ENCODE measurements around the gene EHMT1.

The EHMT1 gene

DNA sequence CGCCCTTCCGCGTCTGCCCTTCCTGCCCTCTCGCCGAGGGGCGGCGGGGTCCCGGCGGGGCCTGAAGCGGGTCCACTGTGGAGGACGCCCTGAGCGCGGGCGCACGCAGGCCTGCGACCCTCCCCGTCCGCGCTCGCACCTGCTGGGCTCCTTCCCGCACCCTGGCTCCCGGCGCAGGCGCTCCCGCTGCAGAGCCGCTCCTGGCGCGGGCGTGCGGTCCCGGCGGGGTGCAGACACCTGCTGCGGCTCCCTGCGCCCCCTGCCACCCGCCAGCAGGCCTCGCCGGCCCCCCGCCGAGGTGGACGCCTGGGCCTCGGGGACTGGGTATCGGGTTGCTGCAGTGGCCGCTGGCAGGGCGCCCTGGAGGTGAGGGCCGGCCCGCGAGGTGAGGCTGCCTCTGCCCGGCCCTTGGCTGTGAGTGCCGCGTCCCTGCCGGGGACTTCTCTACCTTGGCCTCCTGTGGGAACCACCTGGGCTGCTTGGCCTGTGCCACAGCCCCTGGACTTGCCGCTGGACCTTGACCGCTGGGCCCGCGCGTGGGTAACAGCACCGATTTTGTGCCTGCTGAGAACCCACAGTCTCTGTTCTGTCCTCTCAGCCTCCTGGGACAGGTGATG is 12.7 kb upstream of the EHMT1 start:
- Histone ChIP-seq H3K36me3 (ENCODE audit: control insufficient read depth in 2 of 2, insufficient read depth in 2 of 2, low read length in 2 of 2) (no peaks in the 10 kb centered on the region), H3K9me3 (ENCODE audit: control insufficient read depth in 2 of 2, low read length in 2 of 2) (no peaks in the 10 kb centered on the region), H3K27ac (ENCODE audit: low read depth in 2 of 2, low read length in 2 of 2) (peak overlapping the region; percentile 95 to 97), H3K9ac (ENCODE audit: low read depth in 1 of 2, low read length in 2 of 2) (peak overlapping the region; percentile 68 to 94), H3K27me3 (ENCODE audit: control insufficient read depth in 2 of 2, insufficient read depth in 2 of 2, low read length in 2 of 2) (no peaks in the 10 kb centered on the region), H3K4me1 (ENCODE audit: control insufficient read depth in 2 of 2, insufficient read depth in 2 of 2, low read length in 2 of 2) (peaks cover 19 to 23% of the 10 kb centered on the region in 2 donors), H3K4me3 (ENCODE audit: low read length in 2 of 2) (peak overlapping the region; percentile 65 to 86)

DNA sequence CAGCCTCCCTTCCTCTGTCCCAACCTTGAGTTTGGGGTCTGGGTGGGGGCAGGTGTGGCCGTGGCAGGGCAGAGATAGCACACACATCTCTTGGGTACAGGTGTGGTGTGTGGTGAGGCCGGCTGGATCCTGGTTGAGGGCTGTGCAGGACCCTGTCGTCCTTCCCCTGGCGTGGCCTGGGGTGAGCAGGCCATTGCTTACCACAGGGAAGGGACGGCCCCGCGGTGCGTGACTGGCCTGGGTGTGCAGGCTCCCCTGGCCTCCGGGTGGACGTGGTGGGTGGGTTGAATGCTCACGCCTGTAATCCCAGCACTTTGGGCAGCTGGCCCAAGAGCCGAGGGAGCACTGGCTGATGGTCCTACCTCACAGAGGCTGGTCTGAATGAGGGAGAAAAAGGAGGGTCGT is 12.1 kb upstream of the EHMT1 start:
- H3K9ac ChIP-seq (ENCODE audit: low read depth in 1 of 2, low read length in 2 of 2), result peak overlapping the region; percentile 68 to 94
- H3K27ac ChIP-seq (ENCODE audit: low read depth in 2 of 2, low read length in 2 of 2), result peak overlapping the region; percentile 95 to 97
- H3K27me3 ChIP-seq (ENCODE audit: control insufficient read depth in 2 of 2, insufficient read depth in 2 of 2, low read length in 2 of 2), result no peaks in the 10 kb centered on the region
- peaks cover 25 to 29% of the 10 kb centered on the region in 2 donors for H3K4me1 ChIP-seq (ENCODE audit: control insufficient read depth in 2 of 2, insufficient read depth in 2 of 2, low read length in 2 of 2)
- peak overlapping the region; percentile 65 to 86 for H3K4me3 ChIP-seq (ENCODE audit: low read length in 2 of 2)
- no peaks in the 10 kb centered on the region for H3K9me3 ChIP-seq (ENCODE audit: control insufficient read depth in 2 of 2, low read length in 2 of 2)
- H3K36me3 ChIP-seq (ENCODE audit: control insufficient read depth in 2 of 2, insufficient read depth in 2 of 2, low read length in 2 of 2), result no peaks in the 10 kb centered on the region

DNA sequence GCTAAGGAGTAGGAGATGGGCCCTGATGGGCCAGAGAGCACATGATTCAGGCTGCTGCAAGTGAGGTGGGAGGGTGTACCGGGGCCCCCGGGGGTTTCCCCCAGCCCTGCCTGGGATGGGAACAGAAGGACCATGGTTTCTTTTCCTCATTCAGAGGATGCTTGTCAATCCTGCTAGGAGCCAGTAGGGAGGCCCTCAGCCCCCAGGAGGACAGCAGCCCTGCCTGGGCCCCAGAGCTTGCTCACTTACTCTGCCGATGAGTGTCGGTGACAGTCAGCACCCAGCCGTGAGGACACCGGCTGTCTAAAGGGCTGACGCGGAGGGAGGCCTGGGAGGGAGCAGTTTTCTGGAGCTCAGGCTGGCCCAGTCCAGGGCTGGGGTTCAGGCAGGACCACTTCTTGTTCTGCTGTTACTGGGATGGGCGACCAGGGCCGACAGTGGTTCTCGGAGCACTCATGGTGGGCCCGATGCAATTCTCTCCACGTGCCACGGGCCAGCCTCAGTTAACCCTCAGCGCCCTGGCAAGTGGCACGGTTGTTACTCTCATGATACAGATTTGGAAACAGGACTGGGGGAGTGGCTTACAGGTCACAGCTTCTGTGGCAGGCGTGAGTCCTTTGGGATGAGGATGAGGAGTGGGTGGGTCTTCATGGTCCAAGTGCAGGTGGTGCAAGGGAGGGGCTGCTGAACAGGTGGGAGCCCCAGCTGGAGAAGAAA is 11.5 kb upstream of the EHMT1 start:
- Histone ChIP-seq H3K9me3 (ENCODE audit: control insufficient read depth in 2 of 2, low read length in 2 of 2) (no peaks in the 10 kb centered on the region), H3K27me3 (ENCODE audit: control insufficient read depth in 2 of 2, insufficient read depth in 2 of 2, low read length in 2 of 2) (no peaks in the 10 kb centered on the region), H3K4me3 (ENCODE audit: low read length in 2 of 2) (peak overlapping the region; percentile 65 to 86), H3K27ac (ENCODE audit: low read depth in 2 of 2, low read length in 2 of 2) (peak overlapping the region; percentile 95 to 97), H3K36me3 (ENCODE audit: control insufficient read depth in 2 of 2, insufficient read depth in 2 of 2, low read length in 2 of 2) (no peaks in the 10 kb centered on the region), H3K4me1 (ENCODE audit: control insufficient read depth in 2 of 2, insufficient read depth in 2 of 2, low read length in 2 of 2) (peaks cover 31 to 35% of the 10 kb centered on the region in 2 donors), H3K9ac (ENCODE audit: low read depth in 1 of 2, low read length in 2 of 2) (peak overlapping the region; percentile 68 to 94)

DNA sequence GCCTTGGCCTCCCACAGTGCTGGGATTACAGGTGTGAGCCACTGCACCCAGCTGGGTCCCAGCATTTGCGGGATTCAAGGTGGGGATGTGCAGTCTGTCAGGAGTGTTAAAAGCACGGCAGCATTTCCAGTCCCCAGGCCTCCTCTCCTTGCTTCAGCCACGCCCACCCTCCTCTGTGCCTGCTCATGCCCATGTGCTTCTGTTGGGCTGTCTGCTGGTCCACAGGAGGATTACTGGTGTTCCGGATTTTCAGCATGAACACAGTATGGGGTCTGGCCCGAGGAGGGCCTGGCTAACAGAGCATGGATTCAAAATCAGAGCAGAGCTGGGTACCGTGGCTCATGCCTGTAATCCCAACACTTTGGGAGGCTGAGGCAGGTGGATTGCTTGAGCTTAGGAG is 7.9 kb upstream of the EHMT1 start:
- H3K4me3 ChIP-seq (ENCODE audit: low read length in 2 of 2), result peak overlapping the region; percentile 42 to 50
- peaks cover 17 to 21% of the 10 kb centered on the region in 2 donors for H3K36me3 ChIP-seq (ENCODE audit: control insufficient read depth in 2 of 2, insufficient read depth in 2 of 2, low read length in 2 of 2)
- no peaks in the 10 kb centered on the region for H3K9me3 ChIP-seq (ENCODE audit: control insufficient read depth in 2 of 2, low read length in 2 of 2)
- H3K4me1 ChIP-seq (ENCODE audit: control insufficient read depth in 2 of 2, insufficient read depth in 2 of 2, low read length in 2 of 2), result peaks cover 44 to 45% of the 10 kb centered on the region in 2 donors
- no peaks in the 10 kb centered on the region for H3K27me3 ChIP-seq (ENCODE audit: control insufficient read depth in 2 of 2, insufficient read depth in 2 of 2, low read length in 2 of 2)
- peak overlapping the region; percentile 97 to 98 for H3K27ac ChIP-seq (ENCODE audit: low read depth in 2 of 2, low read length in 2 of 2)
- H3K9ac ChIP-seq (ENCODE audit: low read depth in 1 of 2, low read length in 2 of 2), result peak overlapping the region in 1 of 2 donors; percentile 83

DNA sequence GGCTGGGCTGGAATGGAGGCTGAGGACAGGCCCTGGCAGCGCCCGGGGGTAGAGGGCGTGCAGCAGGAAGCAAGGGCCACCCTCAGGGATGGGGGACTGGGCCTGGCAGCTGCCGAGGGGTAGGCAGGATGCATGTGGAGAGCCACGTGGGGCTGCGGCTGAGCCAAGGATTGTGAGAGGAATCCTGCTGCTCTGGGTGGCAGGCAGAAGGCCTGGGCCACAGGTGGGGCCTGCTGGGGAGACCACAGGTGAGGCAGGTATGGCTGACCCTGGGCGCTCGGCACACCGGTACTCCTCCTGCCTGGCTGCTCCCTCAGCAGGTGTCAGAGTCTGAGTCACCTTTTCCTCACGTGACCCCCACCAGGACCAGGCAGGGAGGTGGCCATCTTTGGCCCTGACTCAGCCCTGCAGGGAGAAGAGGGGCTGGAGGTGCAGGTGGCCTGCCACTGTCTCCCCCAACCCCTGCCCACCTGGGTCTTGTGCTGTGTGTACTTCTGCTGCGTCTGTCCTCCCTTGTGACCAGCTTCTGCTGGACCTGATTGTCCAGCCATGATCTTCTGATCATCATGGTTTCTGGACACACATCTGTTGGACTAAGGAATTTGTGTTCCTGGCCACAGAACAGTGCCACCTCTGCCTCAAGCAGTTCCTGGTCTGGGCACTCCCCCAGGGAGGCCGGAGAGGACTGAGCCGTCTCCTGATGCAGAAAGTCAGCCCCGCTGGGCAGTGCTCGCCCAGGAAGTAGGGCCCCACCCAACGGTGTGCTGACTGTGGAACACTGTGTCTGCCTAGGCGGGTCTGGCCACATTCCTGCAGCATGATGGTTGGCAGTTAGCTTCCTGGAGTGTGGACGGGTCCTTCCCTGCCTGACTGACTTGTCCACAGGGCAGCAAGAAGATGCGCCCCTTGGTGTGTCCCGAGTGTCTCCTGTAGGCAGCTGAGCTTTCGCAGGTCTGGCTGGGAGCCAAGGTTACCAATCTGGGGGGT is 6.9 kb upstream of the EHMT1 start:
- H3K9me3 ChIP-seq (ENCODE audit: control insufficient read depth in 2 of 2, low read length in 2 of 2), result no peaks in the 10 kb centered on the region
- H3K4me1 ChIP-seq (ENCODE audit: control insufficient read depth in 2 of 2, insufficient read depth in 2 of 2, low read length in 2 of 2), result peaks cover 37 to 39% of the 10 kb centered on the region in 2 donors
- H3K27me3 ChIP-seq (ENCODE audit: control insufficient read depth in 2 of 2, insufficient read depth in 2 of 2, low read length in 2 of 2), result no peaks in the 10 kb centered on the region
- peak overlapping the region; percentile 97 to 98 for H3K27ac ChIP-seq (ENCODE audit: low read depth in 2 of 2, low read length in 2 of 2)
- H3K9ac ChIP-seq (ENCODE audit: low read depth in 1 of 2, low read length in 2 of 2), result peak overlapping the region; percentile 78 to 83
- H3K4me3 ChIP-seq (ENCODE audit: low read length in 2 of 2), result peak overlapping the region; percentile 42 to 50
- H3K36me3 ChIP-seq (ENCODE audit: control insufficient read depth in 2 of 2, insufficient read depth in 2 of 2, low read length in 2 of 2), result peaks cover 21% of the 10 kb centered on the region in 2 donors

DNA sequence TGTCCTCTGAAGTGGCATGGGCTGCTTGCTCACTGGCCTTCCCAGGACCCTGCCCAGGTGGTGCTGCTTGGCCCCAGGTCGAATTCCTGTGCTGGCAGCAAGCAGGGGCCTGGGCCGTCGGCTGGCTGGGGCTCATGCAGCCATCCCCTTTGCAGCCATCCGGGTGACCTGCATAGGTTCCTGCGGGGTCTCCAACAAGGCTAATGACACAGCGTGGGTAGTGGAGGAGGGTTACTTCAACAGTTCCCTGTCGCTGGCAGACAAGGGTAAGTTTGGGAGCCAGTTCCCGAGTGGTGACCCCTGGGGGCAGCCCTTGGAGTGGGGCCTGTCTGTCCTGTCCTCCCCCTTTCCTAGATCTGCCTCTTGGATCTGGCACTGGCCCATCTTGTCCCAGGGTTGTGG is 6.1 kb upstream of the EHMT1 start:
- Histone ChIP-seq H3K27me3 (ENCODE audit: control insufficient read depth in 2 of 2, insufficient read depth in 2 of 2, low read length in 2 of 2) (no peaks in the 10 kb centered on the region), H3K27ac (ENCODE audit: low read depth in 2 of 2, low read length in 2 of 2) (peak overlapping the region; percentile 97 to 98), H3K9ac (ENCODE audit: low read depth in 1 of 2, low read length in 2 of 2) (peak overlapping the region; percentile 74 to 83), H3K4me3 (ENCODE audit: low read length in 2 of 2) (peak overlapping the region in 1 of 2 donors; percentile 50), H3K4me1 (ENCODE audit: control insufficient read depth in 2 of 2, insufficient read depth in 2 of 2, low read length in 2 of 2) (peaks cover 35 to 36% of the 10 kb centered on the region in 2 donors), H3K36me3 (ENCODE audit: control insufficient read depth in 2 of 2, insufficient read depth in 2 of 2, low read length in 2 of 2) (peaks cover 21% of the 10 kb centered on the region in 2 donors), H3K9me3 (ENCODE audit: control insufficient read depth in 2 of 2, low read length in 2 of 2) (no peaks in the 10 kb centered on the region)

DNA sequence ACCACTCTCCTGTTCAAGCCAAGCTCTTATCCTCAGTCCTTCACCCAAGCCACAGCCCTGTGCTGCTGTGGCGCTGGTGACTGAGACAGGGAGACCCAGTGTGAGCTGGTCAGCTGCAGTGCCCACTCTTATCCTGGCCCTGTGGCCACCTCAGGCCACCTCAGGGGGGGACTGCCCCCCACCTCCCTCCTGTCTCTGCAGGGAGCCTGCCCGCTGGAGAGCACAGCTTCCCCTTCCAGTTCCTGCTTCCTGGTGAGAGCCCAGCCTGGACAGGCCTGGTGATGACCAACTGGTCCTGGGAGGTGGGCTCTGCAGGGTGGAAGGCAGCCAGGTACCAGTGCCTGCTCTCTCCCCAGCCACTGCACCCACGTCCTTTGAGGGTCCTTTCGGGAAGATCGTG is 5.5 kb upstream of the EHMT1 start:
- peak overlapping the region; percentile 97 to 98 for H3K27ac ChIP-seq (ENCODE audit: low read depth in 2 of 2, low read length in 2 of 2)
- H3K4me1 ChIP-seq (ENCODE audit: control insufficient read depth in 2 of 2, insufficient read depth in 2 of 2, low read length in 2 of 2), result peaks cover 38 to 39% of the 10 kb centered on the region in 2 donors
- H3K9me3 ChIP-seq (ENCODE audit: control insufficient read depth in 2 of 2, low read length in 2 of 2), result no peaks in the 10 kb centered on the region
- H3K36me3 ChIP-seq (ENCODE audit: control insufficient read depth in 2 of 2, insufficient read depth in 2 of 2, low read length in 2 of 2), result peaks cover 21% of the 10 kb centered on the region in 2 donors
- H3K27me3 ChIP-seq (ENCODE audit: control insufficient read depth in 2 of 2, insufficient read depth in 2 of 2, low read length in 2 of 2), result no peaks in the 10 kb centered on the region
- no peak overlapping the region for H3K4me3 ChIP-seq (ENCODE audit: low read length in 2 of 2)
- peak overlapping the region; percentile 74 to 83 for H3K9ac ChIP-seq (ENCODE audit: low read depth in 1 of 2, low read length in 2 of 2)

DNA sequence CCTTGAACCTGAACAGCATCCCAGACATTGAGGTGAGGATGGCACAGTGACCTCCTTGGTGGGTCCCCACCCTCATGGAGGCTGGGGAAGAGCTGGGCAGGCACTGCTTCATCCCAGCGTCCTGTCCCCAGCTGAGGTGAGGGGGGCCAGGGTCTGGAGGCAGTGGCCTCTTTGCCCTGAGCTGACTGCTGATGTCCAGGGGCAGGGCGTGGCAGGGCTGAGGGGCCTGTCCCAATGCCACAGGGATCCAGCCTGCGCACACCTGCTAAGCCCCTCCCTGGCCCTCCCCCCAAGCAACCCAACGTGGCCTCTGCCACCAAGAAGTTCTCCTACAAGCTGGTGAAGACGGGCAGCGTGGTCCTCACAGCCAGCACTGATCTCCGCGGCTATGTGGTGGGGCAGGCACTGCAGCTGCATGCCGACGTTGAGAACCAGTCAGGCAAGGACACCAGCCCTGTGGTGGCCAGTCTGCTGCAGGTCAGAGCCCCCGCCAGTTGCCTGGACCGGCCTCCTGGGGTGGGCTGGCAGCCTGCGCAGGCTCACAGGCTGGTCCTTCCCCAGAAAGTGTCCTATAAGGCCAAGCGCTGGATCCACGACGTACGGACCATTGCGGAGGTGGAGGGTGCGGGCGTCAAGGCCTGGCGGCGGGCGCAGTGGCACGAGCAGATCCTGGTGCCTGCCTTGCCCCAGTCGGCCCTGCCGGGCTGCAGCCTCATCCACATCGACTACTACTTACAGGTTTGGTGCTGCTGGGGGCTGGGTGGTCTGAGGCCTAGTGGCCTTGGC is 4.9 kb upstream of the EHMT1 start:
- Histone ChIP-seq H3K9me3 (ENCODE audit: control insufficient read depth in 2 of 2, low read length in 2 of 2) (no peaks in the 10 kb centered on the region), H3K4me1 (ENCODE audit: control insufficient read depth in 2 of 2, insufficient read depth in 2 of 2, low read length in 2 of 2) (peaks cover 36 to 39% of the 10 kb centered on the region in 2 donors), H3K27ac (ENCODE audit: low read depth in 2 of 2, low read length in 2 of 2) (peak overlapping the region; percentile 97 to 98), H3K4me3 (ENCODE audit: low read length in 2 of 2) (no peak overlapping the region), H3K27me3 (ENCODE audit: control insufficient read depth in 2 of 2, insufficient read depth in 2 of 2, low read length in 2 of 2) (no peaks in the 10 kb centered on the region), H3K36me3 (ENCODE audit: control insufficient read depth in 2 of 2, insufficient read depth in 2 of 2, low read length in 2 of 2) (peaks cover 21% of the 10 kb centered on the region in 2 donors), H3K9ac (ENCODE audit: low read depth in 1 of 2, low read length in 2 of 2) (no peak overlapping the region)

DNA sequence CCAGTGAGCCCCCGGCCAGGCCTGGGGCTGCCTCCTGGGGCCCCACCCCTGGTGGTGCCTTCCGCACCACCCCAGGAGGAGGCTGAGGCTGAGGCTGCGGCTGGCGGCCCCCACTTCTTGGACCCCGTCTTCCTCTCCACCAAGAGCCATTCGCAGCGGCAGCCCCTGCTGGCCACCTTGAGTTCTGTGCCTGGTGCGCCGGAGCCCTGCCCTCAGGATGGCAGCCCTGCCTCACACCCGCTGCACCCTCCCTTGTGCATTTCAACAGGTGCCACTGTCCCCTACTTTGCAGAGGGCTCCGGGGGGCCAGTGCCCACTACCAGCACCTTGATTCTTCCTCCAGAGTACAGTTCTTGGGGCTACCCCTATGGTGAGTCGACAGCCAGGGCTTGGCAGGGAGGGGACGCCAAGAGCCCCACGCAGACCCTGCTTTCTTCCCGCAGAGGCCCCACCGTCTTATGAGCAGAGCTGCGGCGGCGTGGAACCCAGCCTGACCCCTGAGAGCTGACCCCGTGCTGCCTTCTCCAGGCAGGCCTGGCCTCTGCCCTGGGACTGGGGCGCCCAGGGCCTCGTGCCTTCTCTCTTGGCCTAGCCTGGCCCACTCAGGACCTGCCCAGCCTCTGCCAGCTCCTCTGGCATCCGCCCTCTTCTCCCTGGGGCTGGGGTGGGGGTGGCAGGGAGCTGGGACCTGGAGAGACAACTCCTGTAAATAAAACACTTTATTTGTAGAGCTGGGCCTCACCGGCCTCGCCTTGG is 4.0 kb upstream of the EHMT1 start:
- H3K27ac ChIP-seq (ENCODE audit: low read depth in 2 of 2, low read length in 2 of 2), result no peak overlapping the region
- H3K4me1 ChIP-seq (ENCODE audit: control insufficient read depth in 2 of 2, insufficient read depth in 2 of 2, low read length in 2 of 2), result peaks cover 38 to 41% of the 10 kb centered on the region in 2 donors
- H3K9ac ChIP-seq (ENCODE audit: low read depth in 1 of 2, low read length in 2 of 2), result no peak overlapping the region

More for the DNA sequence above, 4.0 kb upstream of the EHMT1 start:
- no peaks in the 10 kb centered on the region for H3K9me3 ChIP-seq (ENCODE audit: control insufficient read depth in 2 of 2, low read length in 2 of 2)
- peaks cover 21% of the 10 kb centered on the region in 2 donors for H3K36me3 ChIP-seq (ENCODE audit: control insufficient read depth in 2 of 2, insufficient read depth in 2 of 2, low read length in 2 of 2)
- H3K4me3 ChIP-seq (ENCODE audit: low read length in 2 of 2), result no peak overlapping the region
- H3K27me3 ChIP-seq (ENCODE audit: control insufficient read depth in 2 of 2, insufficient read depth in 2 of 2, low read length in 2 of 2), result no peaks in the 10 kb centered on the region
